HG02981 (cell line): ENCODE measurements around the gene NPC1.
"Not testable (repeated sequence)": the region's sequence is repeated elsewhere in the genome, so short reads cannot be mapped to it uniquely, and the experiment has no call there.

Experiments
- ATAC-seq: cut with Tn5 transposase; IDR thresholded peaks from one replicate; pipeline ENCODE4 v1.9.1; 2021; ENCODE audit warnings: mild to moderate bottlenecking, moderate library complexity; ENCODE audit not compliant: unreplicated experiment

Gene NPC1

GRCh38 chr18:23586249-23587196 lies at the start of gene NPC1:
NPC1 (minus strand) TSS chr18:23586506; CDS start chr18:23586343, 163 bp downstream.
- ATAC-seq, result peak; percentile 84

- no peak for ATAC-seq
Measured at GRCh38 chr18:23636071-23636399, 49.7 kb upstream of the NPC1 start.

- ATAC-seq, result no peak
Measured at GRCh38 chr18:23635283-23636070, 49.2 kb upstream of the NPC1 start.

- ATAC-seq, result no peak
Measured at GRCh38 chr18:23634692-23635091, 48.4 kb upstream of the NPC1 start.

GRCh38 chr18:23632615-23633014 lies 46.3 kb upstream of the NPC1 start:
- ATAC-seq, result no peak

- ATAC-seq, result no peak
Measured at GRCh38 chr18:23631746-23632145, 45.4 kb upstream of the NPC1 start.

GRCh38 chr18:23631312-23631711 lies 45.0 kb upstream of the NPC1 start:
- ATAC-seq, result no peak

GRCh38 chr18:23629444-23629946 lies 43.2 kb upstream of the NPC1 start:
- ATAC-seq, result peak; percentile 96

- no peak for ATAC-seq
Measured at GRCh38 chr18:23627970-23628369, 41.7 kb upstream of the NPC1 start.

- no peak for ATAC-seq
Measured at GRCh38 chr18:23627321-23627720, 41.0 kb upstream of the NPC1 start.

GRCh38 chr18:23626451-23627279 lies 40.4 kb upstream of the NPC1 start:
- no peak for ATAC-seq

- ATAC-seq, result no peak
Measured at GRCh38 chr18:23623040-23623439, 36.7 kb upstream of the NPC1 start.

GRCh38 chr18:23619388-23619881 lies 33.1 kb upstream of the NPC1 start:
- peak; percentile 27 for ATAC-seq

- peak; percentile 29 for ATAC-seq
Measured at GRCh38 chr18:23618862-23619387, 32.6 kb upstream of the NPC1 start.

- peak; percentile 54 for ATAC-seq
Measured at GRCh38 chr18:23617412-23618014, 31.2 kb upstream of the NPC1 start.

GRCh38 chr18:23616258-23616657 lies 30.0 kb upstream of the NPC1 start:
- ATAC-seq, result no peak

GRCh38 chr18:23614891-23615290 lies 28.6 kb upstream of the NPC1 start:
- ATAC-seq, result no peak

GRCh38 chr18:23614413-23614812 lies 28.1 kb upstream of the NPC1 start:
- no peak for ATAC-seq

GRCh38 chr18:23613091-23613475 lies 26.8 kb upstream of the NPC1 start:
- not testable (repeated sequence) for ATAC-seq
